HL-60 (cell line): ENCODE measurements around the gene ETV6.

Experiments
- GABPA ChIP-seq: IDR thresholded peaks from 2 replicates; pipeline ENCODE4 v1.6.1; 2012; ENCODE audit warnings: low read depth
- TF ChIP-seq, protein P1 (sequence below): IDR thresholded peaks from one replicate; pipeline ENCODE4 v1.5.1; 2011; ENCODE audit warnings: low read length, control low read depth, inconsistent platforms; ENCODE audit not compliant: insufficient read depth
- TF ChIP-seq, protein P2 (sequence below): IDR thresholded peaks from 2 replicates; pipeline ENCODE4 v1.6.1; 2012; ENCODE audit warnings: low read depth; ENCODE audit not compliant: insufficient replicate concordance

DNA sequence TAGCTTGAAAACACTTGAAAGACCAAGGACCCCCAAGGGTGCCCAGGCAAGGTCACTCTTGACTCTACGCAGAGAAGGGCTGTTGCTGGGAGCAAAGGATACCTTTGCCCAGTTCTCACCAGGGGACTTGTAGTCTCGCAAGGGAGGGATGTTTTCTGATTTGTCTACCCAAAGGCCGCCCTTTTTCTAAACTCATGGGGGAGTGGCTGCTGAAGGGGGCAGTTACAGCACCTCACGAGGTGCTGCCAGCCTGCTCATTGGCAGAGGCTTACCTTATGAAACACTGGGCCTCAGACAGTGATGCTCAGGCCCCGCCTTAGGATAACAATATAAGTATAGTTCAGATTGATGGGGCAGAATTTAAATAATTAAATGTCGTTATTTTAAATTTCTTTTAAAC lies 107.0 kb downstream of the ETV6 start:
- TF ChIP-seq, protein P1, sequence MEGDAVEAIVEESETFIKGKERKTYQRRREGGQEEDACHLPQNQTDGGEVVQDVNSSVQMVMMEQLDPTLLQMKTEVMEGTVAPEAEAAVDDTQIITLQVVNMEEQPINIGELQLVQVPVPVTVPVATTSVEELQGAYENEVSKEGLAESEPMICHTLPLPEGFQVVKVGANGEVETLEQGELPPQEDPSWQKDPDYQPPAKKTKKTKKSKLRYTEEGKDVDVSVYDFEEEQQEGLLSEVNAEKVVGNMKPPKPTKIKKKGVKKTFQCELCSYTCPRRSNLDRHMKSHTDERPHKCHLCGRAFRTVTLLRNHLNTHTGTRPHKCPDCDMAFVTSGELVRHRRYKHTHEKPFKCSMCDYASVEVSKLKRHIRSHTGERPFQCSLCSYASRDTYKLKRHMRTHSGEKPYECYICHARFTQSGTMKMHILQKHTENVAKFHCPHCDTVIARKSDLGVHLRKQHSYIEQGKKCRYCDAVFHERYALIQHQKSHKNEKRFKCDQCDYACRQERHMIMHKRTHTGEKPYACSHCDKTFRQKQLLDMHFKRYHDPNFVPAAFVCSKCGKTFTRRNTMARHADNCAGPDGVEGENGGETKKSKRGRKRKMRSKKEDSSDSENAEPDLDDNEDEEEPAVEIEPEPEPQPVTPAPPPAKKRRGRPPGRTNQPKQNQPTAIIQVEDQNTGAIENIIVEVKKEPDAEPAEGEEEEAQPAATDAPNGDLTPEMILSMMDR = no peak
- TF ChIP-seq, protein P2, sequence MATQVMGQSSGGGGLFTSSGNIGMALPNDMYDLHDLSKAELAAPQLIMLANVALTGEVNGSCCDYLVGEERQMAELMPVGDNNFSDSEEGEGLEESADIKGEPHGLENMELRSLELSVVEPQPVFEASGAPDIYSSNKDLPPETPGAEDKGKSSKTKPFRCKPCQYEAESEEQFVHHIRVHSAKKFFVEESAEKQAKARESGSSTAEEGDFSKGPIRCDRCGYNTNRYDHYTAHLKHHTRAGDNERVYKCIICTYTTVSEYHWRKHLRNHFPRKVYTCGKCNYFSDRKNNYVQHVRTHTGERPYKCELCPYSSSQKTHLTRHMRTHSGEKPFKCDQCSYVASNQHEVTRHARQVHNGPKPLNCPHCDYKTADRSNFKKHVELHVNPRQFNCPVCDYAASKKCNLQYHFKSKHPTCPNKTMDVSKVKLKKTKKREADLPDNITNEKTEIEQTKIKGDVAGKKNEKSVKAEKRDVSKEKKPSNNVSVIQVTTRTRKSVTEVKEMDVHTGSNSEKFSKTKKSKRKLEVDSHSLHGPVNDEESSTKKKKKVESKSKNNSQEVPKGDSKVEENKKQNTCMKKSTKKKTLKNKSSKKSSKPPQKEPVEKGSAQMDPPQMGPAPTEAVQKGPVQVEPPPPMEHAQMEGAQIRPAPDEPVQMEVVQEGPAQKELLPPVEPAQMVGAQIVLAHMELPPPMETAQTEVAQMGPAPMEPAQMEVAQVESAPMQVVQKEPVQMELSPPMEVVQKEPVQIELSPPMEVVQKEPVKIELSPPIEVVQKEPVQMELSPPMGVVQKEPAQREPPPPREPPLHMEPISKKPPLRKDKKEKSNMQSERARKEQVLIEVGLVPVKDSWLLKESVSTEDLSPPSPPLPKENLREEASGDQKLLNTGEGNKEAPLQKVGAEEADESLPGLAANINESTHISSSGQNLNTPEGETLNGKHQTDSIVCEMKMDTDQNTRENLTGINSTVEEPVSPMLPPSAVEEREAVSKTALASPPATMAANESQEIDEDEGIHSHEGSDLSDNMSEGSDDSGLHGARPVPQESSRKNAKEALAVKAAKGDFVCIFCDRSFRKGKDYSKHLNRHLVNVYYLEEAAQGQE = no peak
- TF ChIP-seq GABPA = no peak
